OCI-LY7 (cell line): ENCODE data around the gene AMZ1. TPM values are rescaled to one million over a fixed set of nuclear protein-coding genes. Genes with fewer than 3 reads are reported as not detected.

Experiments used
- BruUV-seq: library from RNA; stranded (reverse); fragments of 400-500 nt; replicated peaks from 2 replicates; lab custom pipeline; 2021; lab: Mats Ljungman, UMichigan
- CTCF ChIA-PET: fragments of 300-600 bp; sonication (Branson Sonifier 250); formaldehyde crosslinking; loops from one replicate; lab custom pipeline; 2022; ENCODE audit warnings: antibody characterized with exemption; ENCODE audit not compliant: unreplicated experiment; lab: Charles Lee
- POLR2A ChIA-PET: fragments of 300-600 bp; sonication (Branson Sonifier 250); formaldehyde crosslinking; loops from one replicate; lab custom pipeline; 2022; ENCODE audit warnings: antibody characterized with exemption; lab: Charles Lee
- DNase-seq: peaks from one replicate; pipeline ENCODE4 v3.0.0-alpha.2; 2015; ENCODE audit warnings: low spot score
- H2AFZ ChIP-seq: fragments of 200-600 bp; sonication (generic), shearing (Covaris generic); 2 replicates; pipeline ENCODE4 v1.6.1; 2014; ENCODE audit warnings: mild to moderate bottlenecking, antibody characterized with exemption, low read length, moderate library complexity
- H3K27ac ChIP-seq: fragments of 200-600 bp; sonication (generic); 2 replicates; pipeline ENCODE4 v1.5.1; 2014; ENCODE audit warnings: mixed run types, low read depth, mild to moderate bottlenecking, moderate library complexity, low read length, inconsistent platforms; ENCODE audit not compliant: poor library complexity, severe bottlenecking
- H3K36me3 ChIP-seq: fragments of 200-600 bp; sonication (generic); 2 replicates; pipeline ENCODE4 v1.6.1; 2014; ENCODE audit warnings: mild to moderate bottlenecking, antibody characterized with exemption, low read length, moderate library complexity, mixed read lengths; ENCODE audit not compliant: insufficient read depth
- H3K4me1 ChIP-seq: fragments of 200-600 bp; sonication (generic); 2 replicates; pipeline ENCODE4 v1.5.1; 2014; ENCODE audit warnings: mild to moderate bottlenecking, low read length; ENCODE audit not compliant: insufficient read depth, poor library complexity, severe bottlenecking
- H3K4me2 ChIP-seq: fragments of 200-600 bp; sonication (generic); 2 replicates; pipeline ENCODE4 v1.6.1; 2014; ENCODE audit warnings: mild to moderate bottlenecking, low read length
- H3K4me3 ChIP-seq: fragments of 200-600 bp; sonication (generic); 2 replicates; pipeline ENCODE4 v1.5.1; 2014; ENCODE audit warnings: mild to moderate bottlenecking, low read depth, low read length; ENCODE audit not compliant: poor library complexity, severe bottlenecking
- H3K79me2 ChIP-seq: fragments of 200-600 bp; sonication (generic); 2 replicates; pipeline ENCODE4 v1.6.1; 2016; ENCODE audit warnings: low read depth, mild to moderate bottlenecking, low read length, moderate library complexity, mixed read lengths; ENCODE audit not compliant: insufficient read depth
- H3K9me2 ChIP-seq: fragments of 200-600 bp; sonication (generic); 2 replicates; pipeline ENCODE4 v1.6.1; 2016; ENCODE audit warnings: mild to moderate bottlenecking, low read length, mixed read lengths; ENCODE audit not compliant: insufficient read depth
- H3K9me3 ChIP-seq: fragments of 200-600 bp; sonication (generic); 2 replicates; pipeline ENCODE4 v1.6.1; 2014; ENCODE audit warnings: mild to moderate bottlenecking, mixed run types, low read length, mixed read lengths
- H4K20me1 ChIP-seq: fragments of 200-600 bp; sonication (generic); 2 replicates; pipeline ENCODE4 v1.6.1; 2014; ENCODE audit warnings: mild to moderate bottlenecking, antibody characterized with exemption, low read length, moderate library complexity, mixed read lengths; ENCODE audit not compliant: insufficient read depth
- EZH2phosphoT487 ChIP-seq: fragments of 200-600 bp; sonication (generic); IDR thresholded peaks from 2 replicates; pipeline ENCODE4 v1.6.1; 2018; ENCODE audit warnings: low read depth, borderline replicate concordance, mild to moderate bottlenecking, mixed run types, antibody characterized with exemption, low read length, moderate library complexity, mixed read lengths
- intact Hi-C: fragments of 100-400 bp; cut with micrococcal nuclease; formaldehyde crosslinking; loops from one replicate; pipeline ENCODE4 v1.10.0; 2022; ENCODE audit not compliant: unreplicated experiment
- total RNA-seq, 2 experiments: library from RNA; depleted of rRNA in 1 of 2; stranded (reverse); fragments of >200 nt in 1 of 2; shearing (Covaris generic) in 1 of 2; gene quantifications; 2 replicates each; pipeline ENCODE4 v1.2.3, GENCODE V29; 2014 to 2022
- TF ChIP-seq, protein P1 (sequence below): fragments of 200-600 bp; sonication (generic); conservative IDR thresholded peaks from 2 replicates; pipeline ENCODE4 v1.5.1; 2014; ENCODE audit warnings: mild to moderate bottlenecking, antibody characterized with exemption, low read length, moderate library complexity, mixed read lengths

Gene AMZ1
- total RNA-seq, 2 experiments from 2014 or later: 1.4 to 2.7 TPM

DNA sequence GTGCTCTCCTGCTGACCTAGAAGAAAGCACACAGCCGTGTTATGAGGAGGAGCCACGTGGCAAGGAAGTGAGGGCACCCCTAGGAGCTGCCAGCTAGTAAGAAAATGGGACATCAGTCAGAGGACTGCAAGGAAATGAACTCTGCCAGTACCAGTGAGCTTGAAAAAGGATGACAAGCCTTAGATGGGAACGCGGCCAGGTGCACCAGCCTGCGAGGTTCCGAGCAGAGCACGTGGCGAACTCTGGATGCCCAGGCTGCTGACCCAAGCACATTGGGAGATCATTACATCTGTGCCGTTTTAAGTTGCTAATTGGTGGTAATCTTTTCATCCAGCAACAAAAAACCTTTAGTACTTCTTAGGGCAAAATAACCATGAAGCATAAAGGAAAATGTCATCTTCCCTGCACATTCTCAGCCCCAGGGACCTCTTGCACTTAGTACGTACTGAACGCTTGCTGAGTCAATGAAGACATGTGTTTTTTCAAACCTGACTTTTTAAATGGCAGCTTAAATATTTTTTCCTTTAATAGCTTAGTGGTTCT, 69.4 kb downstream of the AMZ1 start:
- no peaks in the 10 kb centered on the region for H3K79me2 ChIP-seq
- no peak overlapping the region for H3K27ac ChIP-seq
- no peak overlapping the region for H3K4me3 ChIP-seq
- no peaks in the 10 kb centered on the region for H3K9me2 ChIP-seq
- no peak overlapping the region for H2AFZ ChIP-seq
- ChIA-PET POLR2A (interaction anchor here (1.0 kb wide), 2 partner anchors 10 to 13 kb away, joined by 3 read pairs; no protein-coding TSS in a partner anchor), CTCF (no interaction called here)
- H3K4me2 ChIP-seq: no peak overlapping the region
- intact Hi-C loops: no loop called here
- H3K4me1 ChIP-seq: no peaks in the 10 kb centered on the region
- no peak for DNase-seq
- no TSS peak for BruUV-seq
- no peaks in the 10 kb centered on the region for H3K9me3 ChIP-seq
- TF ChIP-seq, protein P1, sequence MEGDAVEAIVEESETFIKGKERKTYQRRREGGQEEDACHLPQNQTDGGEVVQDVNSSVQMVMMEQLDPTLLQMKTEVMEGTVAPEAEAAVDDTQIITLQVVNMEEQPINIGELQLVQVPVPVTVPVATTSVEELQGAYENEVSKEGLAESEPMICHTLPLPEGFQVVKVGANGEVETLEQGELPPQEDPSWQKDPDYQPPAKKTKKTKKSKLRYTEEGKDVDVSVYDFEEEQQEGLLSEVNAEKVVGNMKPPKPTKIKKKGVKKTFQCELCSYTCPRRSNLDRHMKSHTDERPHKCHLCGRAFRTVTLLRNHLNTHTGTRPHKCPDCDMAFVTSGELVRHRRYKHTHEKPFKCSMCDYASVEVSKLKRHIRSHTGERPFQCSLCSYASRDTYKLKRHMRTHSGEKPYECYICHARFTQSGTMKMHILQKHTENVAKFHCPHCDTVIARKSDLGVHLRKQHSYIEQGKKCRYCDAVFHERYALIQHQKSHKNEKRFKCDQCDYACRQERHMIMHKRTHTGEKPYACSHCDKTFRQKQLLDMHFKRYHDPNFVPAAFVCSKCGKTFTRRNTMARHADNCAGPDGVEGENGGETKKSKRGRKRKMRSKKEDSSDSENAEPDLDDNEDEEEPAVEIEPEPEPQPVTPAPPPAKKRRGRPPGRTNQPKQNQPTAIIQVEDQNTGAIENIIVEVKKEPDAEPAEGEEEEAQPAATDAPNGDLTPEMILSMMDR: no peak
- no peak for TF ChIP-seq EZH2phosphoT487
- no peaks in the 10 kb centered on the region for H4K20me1 ChIP-seq
- no peaks in the 10 kb centered on the region for H3K36me3 ChIP-seq

DNA sequence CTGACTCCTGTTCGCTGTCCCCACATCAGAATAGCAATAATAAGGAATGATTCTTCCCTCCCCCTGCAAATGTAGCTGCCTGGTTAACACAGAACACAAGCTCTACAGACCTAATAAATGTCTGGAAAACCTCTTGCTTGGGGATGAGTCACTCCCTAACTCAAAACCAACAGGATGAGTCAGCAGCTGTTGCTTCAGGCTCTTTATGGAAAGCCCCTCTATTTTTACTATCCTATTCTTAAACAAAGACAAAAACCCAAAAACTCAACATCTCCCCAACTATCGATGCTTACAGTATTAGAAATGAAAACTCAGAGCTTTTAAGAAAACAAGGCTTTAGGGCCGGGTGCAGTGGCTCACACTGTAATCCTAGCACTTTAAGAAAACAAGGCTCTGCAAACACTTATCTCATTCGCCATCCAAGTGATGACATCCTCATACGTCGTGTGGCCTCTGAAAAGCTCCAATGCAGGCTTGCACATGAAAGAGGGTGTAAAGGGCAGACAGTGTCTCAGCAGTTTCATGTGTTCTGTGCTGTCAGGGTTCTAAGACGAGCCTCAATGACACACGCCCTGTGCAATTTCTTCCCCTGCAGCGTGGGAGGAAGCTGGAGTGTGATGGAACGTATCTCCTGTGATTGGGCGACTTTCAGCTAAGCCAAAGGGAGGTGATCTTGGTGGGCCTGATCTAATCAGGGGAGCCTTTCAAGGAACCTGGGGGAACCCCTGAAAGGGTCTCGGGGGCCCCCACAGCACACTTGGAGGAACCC, 70.1 kb downstream of the AMZ1 start:
- intact Hi-C loops: no loop called here
- Histone ChIP-seq H2AFZ (no peak overlapping the region), H4K20me1 (no peaks in the 10 kb centered on the region), H3K9me2 (no peaks in the 10 kb centered on the region), H3K27ac (no peak overlapping the region), H3K4me1 (no peaks in the 10 kb centered on the region), H3K4me2 (no peak overlapping the region), H3K4me3 (no peak overlapping the region), H3K9me3 (no peaks in the 10 kb centered on the region), H3K36me3 (no peaks in the 10 kb centered on the region), H3K79me2 (no peaks in the 10 kb centered on the region)
- DNase-seq: no peak
- TF ChIP-seq EZH2phosphoT487: no peak
- TF ChIP-seq, protein P1: no peak
- BruUV-seq: no TSS peak
- ChIA-PET CTCF (no interaction called here), POLR2A (interaction anchor here (1.0 kb wide), 2 partner anchors 9 to 12 kb away, joined by 3 read pairs; no protein-coding TSS in a partner anchor)
